Natural killer cell (primary cell): ENCODE measurements around the gene ERO1A. TPM values are rescaled to one million over a fixed set of nuclear protein-coding genes. Genes with fewer than 3 reads are reported as not detected.

ENCODE experiments used
- ATAC-seq, 3 donors: fragments of 150-1000 bp in 2 of 3; fragments of 200-7000 bp in 1 of 3; cut with Tn5 transposase; 1 replicate in 1 of 3; 2 replicates in 2 of 3; pipeline ENCODE4 v1.10.0; 2021; ENCODE audit warnings: mild to moderate bottlenecking in 2 of 3, moderate library complexity in 2 of 3
- DNase-seq, 2 donors: peaks; one replicate each; pipeline versions ENCODE4 v3.0.0 to v3.0.0-alpha.2; 2013 to 2021; ENCODE audit warnings: mixed read lengths in 1 of 2
- H3K27ac ChIP-seq: one replicate; pipeline ENCODE4 v1.5.1; 2013; ENCODE audit warnings: mild to moderate bottlenecking, low read length
- H3K27me3 ChIP-seq: one replicate; pipeline ENCODE4 v1.6.1; 2013; ENCODE audit warnings: low read length; ENCODE audit not compliant: control insufficient read depth, insufficient read depth
- H3K36me3 ChIP-seq: one replicate; pipeline ENCODE4 v1.6.1; 2013; ENCODE audit warnings: low read length; ENCODE audit not compliant: control insufficient read depth, insufficient read depth
- H3K4me1 ChIP-seq: one replicate; pipeline ENCODE4 v1.6.1; 2013; ENCODE audit warnings: low read length; ENCODE audit not compliant: control insufficient read depth, insufficient read depth
- H3K4me3 ChIP-seq: one replicate; pipeline ENCODE4 v1.5.1; 2013; ENCODE audit warnings: low read length
- H3K9me3 ChIP-seq: one replicate; pipeline ENCODE4 v1.6.1; 2013; ENCODE audit warnings: low read length; ENCODE audit not compliant: control insufficient read depth, insufficient read depth
- H3K27ac Mint-ChIP-seq, 2 donors: one replicate each; pipeline ENCODE4 v1.8.0; 2022; ENCODE audit warnings: mild to moderate bottlenecking in 2 of 2, mixed read lengths in 2 of 2, moderate library complexity in 1 of 2
- H3K27me3 Mint-ChIP-seq, 2 donors: one replicate each; pipeline ENCODE4 v1.8.0; 2022; ENCODE audit warnings: low read depth in 2 of 2, mixed read lengths in 2 of 2
- H3K36me3 Mint-ChIP-seq: one replicate; pipeline ENCODE4 v1.8.0; 2022; ENCODE audit warnings: mixed read lengths
- H3K4me1 Mint-ChIP-seq, 2 donors: one replicate each; pipeline ENCODE4 v1.8.0; 2022; ENCODE audit warnings: mixed read lengths in 2 of 2
- H3K4me3 Mint-ChIP-seq: one replicate; pipeline ENCODE4 v1.8.0; 2022; ENCODE audit warnings: mild to moderate bottlenecking, moderate library complexity, mixed read lengths
- H3K9me3 Mint-ChIP-seq, 2 donors: one replicate each; pipeline ENCODE4 v1.8.0; 2022; ENCODE audit warnings: mixed read lengths in 2 of 2
- whole genome bisulfite sequencing: methylation state at CpG from one replicate; pipeline ENCODE4 v1.1.7; 2013; ENCODE audit warnings: missing lambda C conversion rate; ENCODE audit not compliant: insufficient coverage; 5-methylcytosine and 5-hydroxymethylcytosine counted together
- intact Hi-C: fragments of 100-400 bp; cut with micrococcal nuclease; formaldehyde crosslinking; loops from one replicate; pipeline ENCODE4 v1.14.2; 2022
- total RNA-seq, 4 donors: library from RNA; stranded (reverse); fragments of 120-200 nt in 1 of 4; gene quantifications; one replicate each; pipeline versions ENCODE4 v1.2.3 to v1.2.4, GENCODE V29; 2013 to 2022
- TF ChIP-seq, protein P1 (sequence below): fragments of 200-600 bp; IDR thresholded peaks from one replicate; pipeline ENCODE4 v1.8.0; 2022; ENCODE audit warnings: antibody characterized with exemption

ERO1A gene
- total RNA-seq, 3 donors from 2014 or later (not counting 1 experiment from before 2014, with no cell fraction given) = 35.4 to 47.7 (median 42.5) TPM

DNA sequence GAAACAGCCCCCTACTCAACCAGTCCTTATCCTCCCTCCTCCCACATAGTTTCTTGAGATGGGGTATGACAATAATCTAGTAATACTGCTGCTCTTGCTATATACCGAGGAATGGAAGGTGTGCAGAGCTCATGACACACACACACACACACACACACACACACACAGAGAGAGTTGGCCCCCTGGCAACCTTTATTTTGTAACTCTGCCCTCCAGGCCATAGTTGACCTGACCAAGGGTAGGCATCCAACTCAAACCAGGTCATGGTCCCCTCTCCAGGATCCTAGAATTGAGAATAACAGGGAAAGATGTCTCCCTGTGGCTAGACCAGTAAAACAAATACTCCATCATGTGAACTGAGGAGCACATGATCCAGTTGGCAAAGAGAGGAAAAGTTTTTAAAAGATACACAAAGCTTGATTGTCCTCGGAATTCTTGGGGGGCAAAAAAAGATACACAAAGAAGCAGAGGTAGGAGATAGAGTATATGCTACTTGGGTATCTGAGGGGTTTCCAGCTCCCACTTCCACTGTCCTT is 11.3 kb downstream of the ERO1A start:
- no peaks in the 10 kb centered on the region for H3K36me3 Mint-ChIP-seq
- Histone ChIP-seq H3K27me3 (no peaks in the 10 kb centered on the region), H3K4me3 (no peak overlapping the region), H3K27ac (no peak overlapping the region), H3K36me3 (peaks cover 5% of the 10 kb centered on the region), H3K9me3 (no peaks in the 10 kb centered on the region), H3K4me1 (peaks cover 3% of the 10 kb centered on the region)
- no peak overlapping the region for H3K4me3 Mint-ChIP-seq
- DNase-seq (no peak), ATAC-seq (no peak)
- H3K4me1 Mint-ChIP-seq = peaks cover 31 to 39% of the 10 kb centered on the region in 2 donors
- H3K27ac Mint-ChIP-seq = no peak overlapping the region
- H3K9me3 Mint-ChIP-seq = no peaks in the 10 kb centered on the region
- intact Hi-C loops = no loop called here
- no peaks in the 10 kb centered on the region for H3K27me3 Mint-ChIP-seq
- 100% methylated on average over 2 of the region's 2 CpGs for WGBS
- TF ChIP-seq, protein P1, sequence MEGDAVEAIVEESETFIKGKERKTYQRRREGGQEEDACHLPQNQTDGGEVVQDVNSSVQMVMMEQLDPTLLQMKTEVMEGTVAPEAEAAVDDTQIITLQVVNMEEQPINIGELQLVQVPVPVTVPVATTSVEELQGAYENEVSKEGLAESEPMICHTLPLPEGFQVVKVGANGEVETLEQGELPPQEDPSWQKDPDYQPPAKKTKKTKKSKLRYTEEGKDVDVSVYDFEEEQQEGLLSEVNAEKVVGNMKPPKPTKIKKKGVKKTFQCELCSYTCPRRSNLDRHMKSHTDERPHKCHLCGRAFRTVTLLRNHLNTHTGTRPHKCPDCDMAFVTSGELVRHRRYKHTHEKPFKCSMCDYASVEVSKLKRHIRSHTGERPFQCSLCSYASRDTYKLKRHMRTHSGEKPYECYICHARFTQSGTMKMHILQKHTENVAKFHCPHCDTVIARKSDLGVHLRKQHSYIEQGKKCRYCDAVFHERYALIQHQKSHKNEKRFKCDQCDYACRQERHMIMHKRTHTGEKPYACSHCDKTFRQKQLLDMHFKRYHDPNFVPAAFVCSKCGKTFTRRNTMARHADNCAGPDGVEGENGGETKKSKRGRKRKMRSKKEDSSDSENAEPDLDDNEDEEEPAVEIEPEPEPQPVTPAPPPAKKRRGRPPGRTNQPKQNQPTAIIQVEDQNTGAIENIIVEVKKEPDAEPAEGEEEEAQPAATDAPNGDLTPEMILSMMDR = no peak

DNA sequence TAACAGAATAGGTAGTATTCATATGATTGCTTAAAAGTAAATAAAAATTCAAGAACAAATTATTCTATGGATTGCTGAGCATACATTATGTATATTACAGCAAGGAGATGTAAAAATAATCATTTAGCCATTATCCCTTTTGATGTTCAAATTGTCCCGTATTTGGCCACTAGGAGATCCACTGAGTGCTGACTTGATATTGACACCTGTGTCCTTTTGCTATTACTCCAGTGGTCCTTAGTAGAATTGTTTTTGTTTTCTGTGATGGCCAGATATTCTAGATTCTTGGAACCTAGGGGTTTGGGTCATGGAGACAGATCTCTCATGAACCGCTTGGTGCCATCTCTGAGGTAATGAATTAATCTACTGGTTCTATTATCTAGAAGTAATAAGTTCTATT is 16.8 kb downstream of the ERO1A start:
- DNase-seq = peak in 1 of 2 donors; percentile 55
- TF ChIP-seq, protein P1 = no peak
- intact Hi-C loops = no loop called here
- no peak overlapping the region for H3K27ac ChIP-seq
- no peaks in the 10 kb centered on the region for H3K27me3 ChIP-seq
- WGBS = 100% methylated on average over 2 of the region's 2 CpGs
- Mint-ChIP-seq H3K9me3 (no peaks in the 10 kb centered on the region), H3K27ac (no peak overlapping the region), H3K27me3 (no peaks in the 10 kb centered on the region), H3K4me3 (no peak overlapping the region), H3K36me3 (no peaks in the 10 kb centered on the region), H3K4me1 (peaks cover 0 to 5% of the 10 kb centered on the region in 2 donors)
- no peaks in the 10 kb centered on the region for H3K9me3 ChIP-seq
- no peaks in the 10 kb centered on the region for H3K4me1 ChIP-seq
- no peak overlapping the region for H3K4me3 ChIP-seq
- peaks cover 36% of the 10 kb centered on the region for H3K36me3 ChIP-seq
- ATAC-seq = no peak

DNA sequence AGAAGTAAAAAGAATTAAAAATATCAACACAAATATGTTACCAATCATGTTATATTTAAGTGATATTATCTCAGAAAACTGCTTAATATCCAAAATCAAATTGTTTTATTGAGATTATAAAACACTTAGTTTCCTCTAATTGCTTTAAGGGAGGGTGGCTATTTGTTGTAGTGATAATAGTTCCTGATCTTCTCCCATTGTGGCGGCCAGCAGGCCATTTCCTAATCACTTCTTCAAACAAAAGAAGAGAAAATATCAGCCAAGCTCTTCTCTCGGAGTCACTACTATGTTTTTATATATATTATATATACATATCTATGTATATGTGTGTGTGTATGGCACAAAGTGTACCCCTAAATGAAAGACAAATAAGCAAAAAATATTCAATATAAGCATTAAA is 31.5 kb downstream of the ERO1A start:
- no peaks in the 10 kb centered on the region for H3K27me3 ChIP-seq
- Mint-ChIP-seq H3K36me3 (no peaks in the 10 kb centered on the region), H3K27me3 (no peaks in the 10 kb centered on the region), H3K4me3 (no peak overlapping the region), H3K4me1 (no peaks in the 10 kb centered on the region), H3K9me3 (no peaks in the 10 kb centered on the region), H3K27ac (no peak overlapping the region)
- no peak overlapping the region for H3K4me3 ChIP-seq
- ATAC-seq (no peak), DNase-seq (no peak)
- intact Hi-C loops = no loop called here
- H3K9me3 ChIP-seq = no peaks in the 10 kb centered on the region
- no CpG with 5 or more reads among the region's 2 CpGs for WGBS
- H3K36me3 ChIP-seq = peaks cover 28% of the 10 kb centered on the region
- TF ChIP-seq, protein P1 = no peak
- H3K4me1 ChIP-seq = no peaks in the 10 kb centered on the region
- no peak overlapping the region for H3K27ac ChIP-seq

DNA sequence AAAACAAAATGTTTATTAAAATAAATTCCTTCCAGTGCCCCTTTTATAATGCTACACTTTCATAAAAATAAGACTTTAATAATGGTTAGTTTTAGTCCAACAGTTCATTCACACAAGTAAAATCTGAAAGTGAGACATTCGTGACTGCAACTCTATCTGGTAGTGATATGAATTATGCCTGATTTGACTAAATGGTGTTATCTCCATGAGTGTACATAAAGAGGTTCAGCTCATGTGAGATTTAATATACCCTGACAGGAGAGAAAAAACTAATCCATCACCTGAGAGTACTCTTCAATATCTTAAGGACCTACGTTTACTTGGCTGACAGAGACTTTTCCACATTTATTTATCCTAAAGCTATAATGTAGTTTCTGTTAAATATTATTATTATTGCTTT is 34.0 kb downstream of the ERO1A start:
- Histone ChIP-seq H3K36me3 (peaks cover 31% of the 10 kb centered on the region), H3K27ac (no peak overlapping the region), H3K4me3 (no peak overlapping the region), H3K9me3 (no peaks in the 10 kb centered on the region), H3K4me1 (no peaks in the 10 kb centered on the region), H3K27me3 (no peaks in the 10 kb centered on the region)
- Mint-ChIP-seq H3K9me3 (no peaks in the 10 kb centered on the region), H3K27ac (no peak overlapping the region), H3K4me3 (no peak overlapping the region), H3K27me3 (no peaks in the 10 kb centered on the region), H3K4me1 (no peaks in the 10 kb centered on the region), H3K36me3 (no peaks in the 10 kb centered on the region)
- intact Hi-C loops = no loop called here
- 100% methylated on average over 1 of the region's 2 CpGs for WGBS
- DNase-seq (no peak), ATAC-seq (no peak)
- TF ChIP-seq, protein P1 = no peak
